Fibroblast of mammary gland (primary cell): Measurements from ENCODE around the gene NCOR2.

ENCODE experiments used
- DNase-seq: peaks from one replicate; pipeline ENCODE4 v3.0.0-alpha.2; 2010; ENCODE audit warnings: low read depth
- H3K4me3 ChIP-seq: 2 replicates; pipeline ENCODE4 v1.5.1; 2011; ENCODE audit warnings: low read depth, mild to moderate bottlenecking, low read length, moderate library complexity; ENCODE audit not compliant: control insufficient read depth
- CTCF ChIP-seq: conservative IDR thresholded peaks from 2 replicates; pipeline ENCODE4 v1.5.1; 2011; ENCODE audit warnings: low read depth, low read length, inconsistent platforms; ENCODE audit not compliant: control insufficient read depth, insufficient read depth

The NCOR2 gene

GRCh38 chr12:124564232-124564958 lies 3.0 kb downstream of the NCOR2 start:
- TF ChIP-seq CTCF, result no peak
- H3K4me3 ChIP-seq, result no peak overlapping the region
- no peak for DNase-seq

GRCh38 chr12:124563809-124564208 lies 3.6 kb downstream of the NCOR2 start:
- TF ChIP-seq CTCF, result no peak
- H3K4me3 ChIP-seq, result no peak overlapping the region
- DNase-seq, result no peak

DNA sequence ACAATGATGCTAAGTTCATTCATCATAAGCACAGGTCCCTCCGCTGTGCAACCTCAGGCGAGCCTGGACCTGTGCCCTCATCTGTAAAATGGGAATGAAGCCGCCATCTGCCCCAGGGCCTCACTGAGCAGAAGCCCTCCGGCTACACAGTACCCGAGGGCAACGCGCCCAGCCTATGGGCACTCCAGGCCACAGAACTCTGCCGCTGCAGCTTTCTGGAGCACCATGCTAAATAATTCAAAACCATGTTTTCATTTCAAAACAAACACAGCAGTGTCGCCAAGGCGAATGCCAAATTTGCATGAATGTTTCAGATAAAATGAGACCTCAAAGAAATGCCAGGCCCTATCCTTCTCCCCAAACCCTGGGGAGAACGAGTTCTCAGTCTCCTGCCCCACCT lies 4.0 kb downstream of the NCOR2 start:
- no peak for TF ChIP-seq CTCF
- no peak for DNase-seq

GRCh38 chr12:124562796-124563181 lies 4.6 kb downstream of the NCOR2 start:
- no peak overlapping the region for H3K4me3 ChIP-seq
- no peak for DNase-seq
- no peak for TF ChIP-seq CTCF

More for the DNA sequence above, 4.0 kb downstream of the NCOR2 start:
- no peak overlapping the region for H3K4me3 ChIP-seq

GRCh38 chr12:124562018-124562795 lies 5.2 kb downstream of the NCOR2 start:
- DNase-seq, result no peak
- no peak overlapping the region for H3K4me3 ChIP-seq
- no peak for TF ChIP-seq CTCF

- DNase-seq, result no peak
- H3K4me3 ChIP-seq, result no peak overlapping the region
Observed at GRCh38 chr12:124561231-124561630, 6.2 kb downstream of the NCOR2 start.

More at GRCh38 chr12:124561231-124561630, 6.2 kb downstream of the NCOR2 start:
- no peak for TF ChIP-seq CTCF
